Ammon's horn (tissue), 1 donor: ENCODE data around the gene TSC1.
"Not testable (repeated sequence)": the region's sequence is repeated elsewhere in the genome, so short reads cannot be mapped to it uniquely, and the experiment has no call there.

Source experiments
- DNase-seq: peaks from one replicate; pipeline ENCODE4 v3.0.0-alpha.2; 2016; ENCODE audit warnings: low spot score

The TSC1 gene

GRCh38 chr9:132976571-132976970 is 32.2 kb upstream of the TSC1 start:
- no peak for DNase-seq

GRCh38 chr9:132975961-132976360 is 31.5 kb upstream of the TSC1 start:
- DNase-seq = no peak

- no peak for DNase-seq
Observed at GRCh38 chr9:132973713-132974112, 29.3 kb upstream of the TSC1 start.

- no peak for DNase-seq
Observed at GRCh38 chr9:132973166-132973565, 28.8 kb upstream of the TSC1 start.

GRCh38 chr9:132970324-132971062 is 26.1 kb upstream of the TSC1 start:
- DNase-seq = no peak

- DNase-seq = no peak
Observed at GRCh38 chr9:132969783-132970182, 25.4 kb upstream of the TSC1 start.

- DNase-seq = not testable (repeated sequence)
Observed at GRCh38 chr9:132967908-132968307, 23.5 kb upstream of the TSC1 start.

- no peak for DNase-seq
Observed at GRCh38 chr9:132965478-132965877, 21.1 kb upstream of the TSC1 start.

- no peak for DNase-seq
Observed at GRCh38 chr9:132961002-132961401, 16.6 kb upstream of the TSC1 start.

GRCh38 chr9:132957805-132958204 is 13.4 kb upstream of the TSC1 start:
- DNase-seq = no peak

- no peak for DNase-seq
Observed at GRCh38 chr9:132955768-132956167, 11.4 kb upstream of the TSC1 start.

- DNase-seq = no peak
Observed at GRCh38 chr9:132955123-132955522, 10.7 kb upstream of the TSC1 start.

GRCh38 chr9:132949709-132950108 is 5.3 kb upstream of the TSC1 start:
- DNase-seq = no peak

GRCh38 chr9:132948482-132949050 is 4.2 kb upstream of the TSC1 start:
- no peak for DNase-seq

- DNase-seq = no peak
Observed at GRCh38 chr9:132947756-132948155, 3.3 kb upstream of the TSC1 start.

- no peak for DNase-seq
Observed at GRCh38 chr9:132946631-132947295, 2.3 kb upstream of the TSC1 start.

- no peak for DNase-seq
Observed at GRCh38 chr9:132946211-132946610, 1.8 kb upstream of the TSC1 start.

- DNase-seq = no peak
Observed at GRCh38 chr9:132945186-132946130, 1.0 kb upstream of the TSC1 start.

GRCh38 chr9:132943651-132944293 is 644 bp downstream of the TSC1 start:
- no peak for DNase-seq

GRCh38 chr9:132942541-132943182 is 1.8 kb downstream of the TSC1 start:
- DNase-seq = no peak

- no peak for DNase-seq
Observed at GRCh38 chr9:132939169-132939568, 5.2 kb downstream of the TSC1 start.
